HepG2 (cell line): Measurements from ENCODE around the gene TNS1. TPM values are rescaled to one million over a fixed set of nuclear protein-coding genes. Genes with fewer than 3 reads are reported as not detected.

Source experiments
- HMG20A ChIP-seq: IDR thresholded peaks from 2 replicates; pipeline ENCODE4 v1.6.1; 2016; ENCODE audit warnings: borderline replicate concordance
- JDP2 ChIP-seq: sonication (generic); formaldehyde crosslinking; IDR thresholded peaks from 2 replicates; pipeline ENCODE4 v1.8.1; 2022; ENCODE audit warnings: missing genetic modification reagents, borderline replicate concordance
- KDM5B ChIP-seq: sonication (generic); formaldehyde crosslinking; IDR thresholded peaks from 2 replicates; pipeline ENCODE4 v1.4.0; 2020; ENCODE audit warnings: missing genetic modification reagents, mild to moderate bottlenecking, borderline replicate concordance
- MIER2 ChIP-seq: IDR thresholded peaks from 2 replicates; pipeline ENCODE4 v1.6.1; 2016; ENCODE audit warnings: missing biosample characterization, missing genetic modification reagents
- MYC ChIP-seq: sonication (generic); formaldehyde crosslinking; IDR thresholded peaks from 2 replicates; pipeline ENCODE4 v1.9.0; 2021; ENCODE audit warnings: missing genetic modification reagents, borderline replicate concordance
- NONO ChIP-seq, 2 experiments: fragments of 450-650 bp in 1 of 2; sonication (generic) in 1 of 2; formaldehyde crosslinking in 1 of 2; IDR thresholded peaks in 1 of 2; conservative IDR thresholded peaks in 1 of 2; 2 replicates each; pipeline versions ENCODE4 v1.6.1 to v1.8.0; 2017 to 2022; ENCODE audit warnings: mild to moderate bottlenecking in 1 of 2, missing genetic modification reagents in 1 of 2, moderate library complexity in 1 of 2
- POLR2AphosphoS5 ChIP-seq: IDR thresholded peaks from 2 replicates; pipeline ENCODE4 v1.6.1; 2012; ENCODE audit warnings: low read depth, low read length
- polyA plus RNA-seq, 8 experiments: library from polyadenylated mRNA; depleted of rRNA in 3 of 8; stranded (reverse) in 7 of 8; unstranded in 1 of 8; fragments of >200 nt; fragmentation: Illumina TruSeq in 4 of 8; extraction: Trizol in 4 of 8; gene quantifications; 2 replicates each; pipeline versions ENCODE4 v1.2.1 to v1.2.3, GENCODE V29; 2011 to 2016; ENCODE audit warnings: low read depth in 4 of 8, missing spikeins in 1 of 8, mixed read lengths in 1 of 8; ENCODE audit not compliant: insufficient read depth in 1 of 8
- total RNA-seq, 5 experiments: library from RNA; depleted of rRNA; stranded (reverse); fragments of >200 nt; fragmentation: Illumina TruSeq; extraction: Trizol; gene quantifications; 2 replicates each; pipeline ENCODE4 v1.2.3, GENCODE V29; 2016; ENCODE audit warnings: low read depth in 1 of 5
- TF ChIP-seq, protein P1 (sequence below): sonication (generic); formaldehyde crosslinking; IDR thresholded peaks from 2 replicates; pipeline ENCODE4 v1.5.0; 2020; ENCODE audit warnings: mild to moderate bottlenecking, missing genetic modification reagents
- TF ChIP-seq, protein P2 (sequence below): sonication (generic); formaldehyde crosslinking; conservative IDR thresholded peaks from 2 replicates; pipeline ENCODE4 v1.4.0; 2020; ENCODE audit warnings: missing genetic modification reagents
- TF ChIP-seq, protein P3 (sequence below): IDR thresholded peaks from 2 replicates; pipeline ENCODE4 v1.6.1; 2012; ENCODE audit warnings: low read depth, low read length, improper control_type of control experiment

The TNS1 gene
- total and polyA plus RNA-seq, 2 of the 13 experiments (the other 11 are each of a cell fraction or from before 2014, with no cell fraction given), result 1.9 to 118 TPM

DNA sequence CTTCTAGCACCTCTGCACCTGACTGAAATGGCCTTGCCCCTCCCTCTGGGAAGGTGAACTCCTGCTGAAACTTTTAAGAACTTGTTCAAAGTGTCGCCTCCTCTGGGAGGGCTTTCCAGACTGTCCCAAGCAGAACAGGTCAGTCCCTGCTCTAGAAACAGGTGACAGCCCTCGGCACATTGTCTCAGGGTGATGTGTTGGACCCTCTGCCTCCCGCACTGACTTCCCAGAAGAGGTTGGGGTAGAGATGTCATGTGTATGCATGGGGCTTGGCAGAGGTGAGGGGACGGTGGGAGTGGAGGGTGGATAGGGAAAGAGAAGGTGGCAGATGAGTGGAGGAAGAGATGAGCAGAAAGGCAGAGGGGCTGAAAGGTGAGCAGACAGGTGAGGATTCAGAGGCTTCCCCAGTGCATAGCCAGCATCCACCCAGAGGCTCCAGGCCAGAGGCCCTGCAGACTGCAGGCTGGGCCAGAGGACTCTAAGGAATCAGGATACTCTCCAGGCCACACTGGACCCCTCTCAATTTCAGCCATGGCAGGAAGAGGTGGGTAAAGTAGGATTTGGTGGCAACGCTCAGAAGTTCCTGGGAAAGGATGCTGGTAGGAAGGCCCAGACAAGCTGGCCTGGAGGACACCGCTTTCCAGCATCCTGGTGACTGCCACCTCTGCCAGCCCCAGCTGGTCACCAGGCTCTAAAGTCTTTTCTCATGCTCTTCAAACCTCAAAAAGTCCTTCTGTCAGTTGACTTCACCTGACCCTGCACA lies 24.8 kb upstream of the TNS1 start (continued):
- TF ChIP-seq, protein P1, sequence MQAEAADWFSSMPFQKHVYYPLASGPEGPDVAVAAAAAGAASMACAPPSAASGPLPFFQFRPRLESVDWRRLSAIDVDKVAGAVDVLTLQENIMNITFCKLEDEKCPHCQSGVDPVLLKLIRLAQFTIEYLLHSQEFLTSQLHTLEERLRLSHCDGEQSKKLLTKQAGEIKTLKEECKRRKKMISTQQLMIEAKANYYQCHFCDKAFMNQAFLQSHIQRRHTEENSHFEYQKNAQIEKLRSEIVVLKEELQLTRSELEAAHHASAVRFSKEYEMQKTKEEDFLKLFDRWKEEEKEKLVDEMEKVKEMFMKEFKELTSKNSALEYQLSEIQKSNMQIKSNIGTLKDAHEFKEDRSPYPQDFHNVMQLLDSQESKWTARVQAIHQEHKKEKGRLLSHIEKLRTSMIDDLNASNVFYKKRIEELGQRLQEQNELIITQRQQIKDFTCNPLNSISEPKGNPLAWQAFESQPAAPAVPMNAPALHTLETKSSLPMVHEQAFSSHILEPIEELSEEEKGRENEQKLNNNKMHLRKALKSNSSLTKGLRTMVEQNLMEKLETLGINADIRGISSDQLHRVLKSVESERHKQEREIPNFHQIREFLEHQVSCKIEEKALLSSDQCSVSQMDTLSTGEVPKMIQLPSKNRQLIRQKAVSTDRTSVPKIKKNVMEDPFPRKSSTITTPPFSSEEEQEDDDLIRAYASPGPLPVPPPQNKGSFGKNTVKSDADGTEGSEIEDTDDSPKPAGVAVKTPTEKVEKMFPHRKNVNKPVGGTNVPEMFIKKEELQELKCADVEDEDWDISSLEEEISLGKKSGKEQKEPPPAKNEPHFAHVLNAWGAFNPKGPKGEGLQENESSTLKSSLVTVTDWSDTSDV (CRISPR knock-in tag), result no peak
- no peak for TF ChIP-seq MIER2 (CRISPR knock-in tag)
- no peak for TF ChIP-seq HMG20A (CRISPR knock-in tag)
- no peak for TF ChIP-seq POLR2AphosphoS5
- no peak for TF ChIP-seq MYC (CRISPR knock-in tag)
- TF ChIP-seq JDP2, result no peak
- TF ChIP-seq NONO (IDR thresholded peaks at IDR 0.05), result no peak
- no peak for TF ChIP-seq NONO (CRISPR knock-in tag; conservative IDR thresholded peaks at IDR 0.05)
- TF ChIP-seq, protein P2, sequence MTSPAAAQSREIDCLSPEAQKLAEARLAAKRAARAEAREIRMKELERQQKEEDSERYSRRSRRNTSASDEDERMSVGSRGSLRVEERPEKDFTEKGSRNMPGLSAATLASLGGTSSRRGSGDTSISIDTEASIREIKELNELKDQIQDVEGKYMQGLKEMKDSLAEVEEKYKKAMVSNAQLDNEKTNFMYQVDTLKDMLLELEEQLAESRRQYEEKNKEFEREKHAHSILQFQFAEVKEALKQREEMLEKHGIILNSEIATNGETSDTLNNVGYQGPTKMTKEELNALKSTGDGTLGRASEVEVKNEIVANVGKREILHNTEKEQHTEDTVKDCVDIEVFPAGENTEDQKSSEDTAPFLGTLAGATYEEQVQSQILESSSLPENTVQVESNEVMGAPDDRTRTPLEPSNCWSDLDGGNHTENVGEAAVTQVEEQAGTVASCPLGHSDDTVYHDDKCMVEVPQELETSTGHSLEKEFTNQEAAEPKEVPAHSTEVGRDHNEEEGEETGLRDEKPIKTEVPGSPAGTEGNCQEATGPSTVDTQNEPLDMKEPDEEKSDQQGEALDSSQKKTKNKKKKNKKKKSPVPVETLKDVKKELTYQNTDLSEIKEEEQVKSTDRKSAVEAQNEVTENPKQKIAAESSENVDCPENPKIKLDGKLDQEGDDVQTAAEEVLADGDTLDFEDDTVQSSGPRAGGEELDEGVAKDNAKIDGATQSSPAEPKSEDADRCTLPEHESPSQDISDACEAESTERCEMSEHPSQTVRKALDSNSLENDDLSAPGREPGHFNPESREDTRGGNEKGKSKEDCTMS (CRISPR knock-in tag), result no peak
- TF ChIP-seq, protein P3, sequence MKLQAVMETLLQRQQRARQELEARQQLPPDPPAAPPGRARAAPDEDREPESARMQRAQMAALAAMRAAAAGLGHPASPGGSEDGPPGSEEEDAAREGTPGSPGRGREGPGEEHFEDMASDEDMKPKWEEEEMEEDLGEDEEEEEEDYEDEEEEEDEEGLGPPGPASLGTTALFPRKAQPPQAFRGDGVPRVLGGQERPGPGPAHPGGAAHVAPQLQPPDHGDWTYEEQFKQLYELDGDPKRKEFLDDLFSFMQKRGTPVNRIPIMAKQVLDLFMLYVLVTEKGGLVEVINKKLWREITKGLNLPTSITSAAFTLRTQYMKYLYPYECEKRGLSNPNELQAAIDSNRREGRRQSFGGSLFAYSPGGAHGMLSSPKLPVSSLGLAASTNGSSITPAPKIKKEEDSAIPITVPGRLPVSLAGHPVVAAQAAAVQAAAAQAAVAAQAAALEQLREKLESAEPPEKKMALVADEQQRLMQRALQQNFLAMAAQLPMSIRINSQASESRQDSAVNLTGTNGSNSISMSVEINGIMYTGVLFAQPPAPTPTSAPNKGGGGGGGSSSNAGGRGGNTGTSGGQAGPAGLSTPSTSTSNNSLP, result no peak
- no peak for TF ChIP-seq KDM5B (CRISPR knock-in tag)
- TF ChIP-seq, all 625 proteins: peak for 0
